Body of pancreas (tissue), 4 donors: ENCODE data around the gene SCGB1C2. TPM values are rescaled to one million over a fixed set of nuclear protein-coding genes. Genes with fewer than 3 reads are reported as not detected.
"Not testable (repeated sequence)": the region's sequence is repeated elsewhere in the genome, so short reads cannot be mapped to it uniquely, and the experiment has no call there.

Source experiments
- ATAC-seq: fragments of 150-250 bp; one replicate; pipeline ENCODE4 v1.9.1; 2016
- DNase-seq, 4 donors: peaks; one replicate each; pipeline ENCODE4 v3.0.0-alpha.2; 2019
- H3K27ac ChIP-seq, 4 donors: fragments of 200-600 bp; sonication (generic); 1 replicate in 3 of 4; 2 replicates in 1 of 4; pipeline versions ENCODE4 v1.5.1 to v1.6.1; 2016 to 2019; ENCODE audit warnings: mild to moderate bottlenecking in 1 of 4, mixed read lengths in 1 of 4, moderate library complexity in 1 of 4
- H3K27me3 ChIP-seq, 2 donors: fragments of 200-600 bp; sonication (generic); one replicate each; pipeline ENCODE4 v1.6.0; 2016; ENCODE audit warnings: mild to moderate bottlenecking in 1 of 2
- H3K36me3 ChIP-seq, 2 donors: fragments of 200-600 bp; sonication (generic); replicated peaks in 1 of 2; 2 replicates each; pipeline ENCODE4 v1.5.1; 2016; ENCODE audit warnings: low read depth in 2 of 2; ENCODE audit not compliant: insufficient read depth in 1 of 2
- H3K4me1 ChIP-seq: fragments of 200-600 bp; sonication (generic); one replicate; pipeline ENCODE4 v1.6.0; 2016
- H3K4me3 ChIP-seq, 2 donors: fragments of 200-600 bp; sonication (generic); 1 replicate in 1 of 2; 2 replicates in 1 of 2; pipeline ENCODE4 v1.5.1; 2016 to 2019
- H3K9me3 ChIP-seq, 3 donors: fragments of 200-600 bp; sonication (generic); 1 replicate in 2 of 3; 2 replicates in 1 of 3; pipeline ENCODE4 v1.5.1; 2016
- WGBS, 2 donors: methylation state at CpG; one replicate each; pipeline ENCODE4 v1.1.5; 2017; 5-methylcytosine and 5-hydroxymethylcytosine counted together
- intact Hi-C: fragments of 100-400 bp; cut with DNase I; formaldehyde crosslinking; loops from one replicate; pipeline ENCODE4 v1.15.1; 2023
- total RNA-seq, 2 donors: library from RNA; depleted of rRNA; stranded (reverse); fragments of >200 nt; gene quantifications; one replicate each; pipeline ENCODE4 v1.1.0, GENCODE V29; 2016
- TF ChIP-seq, protein P1 (sequence below), 7 experiments: fragments of 450-650 bp in 4 of 7; fragments of 200-600 bp in 3 of 7; sonication (generic) in 3 of 7; IDR thresholded peaks; one replicate each; pipeline ENCODE4 v1.5.1; 2016 to 2019; ENCODE audit warnings: antibody characterized with exemption in 7 of 7

SCGB1C2 gene
- not detected for total RNA-seq

DNA sequence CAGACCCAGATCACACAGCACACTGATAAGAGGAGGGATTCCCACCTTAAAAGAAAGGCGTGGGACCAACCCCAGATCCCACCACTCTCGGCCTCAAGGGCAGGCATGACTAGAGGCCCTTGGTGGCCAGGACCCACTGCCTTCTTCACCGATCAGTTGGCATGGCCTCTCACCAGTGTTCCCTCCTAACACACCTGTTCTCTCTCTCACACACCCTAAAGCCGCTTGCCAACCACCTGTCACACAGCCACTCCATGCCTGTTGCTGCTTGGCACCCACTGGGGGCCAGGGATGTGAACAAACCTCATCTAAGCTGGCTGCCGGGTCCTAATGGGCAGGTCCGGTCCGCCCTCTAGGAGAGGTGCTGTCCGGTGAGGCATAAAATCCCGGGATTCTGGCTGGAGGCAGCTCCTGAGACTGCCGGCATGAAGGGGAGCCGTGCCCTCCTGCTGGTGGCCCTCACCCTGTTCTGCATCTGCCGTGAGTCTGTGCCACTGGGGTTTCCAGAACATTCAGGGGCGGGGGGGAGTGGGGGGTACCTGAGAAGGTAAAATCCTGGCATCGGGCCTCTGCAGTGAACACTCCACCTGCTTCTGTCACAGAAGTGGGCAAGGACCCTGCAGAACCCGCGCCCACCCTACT is at the start of gene SCGB1C2:
SCGB1C2 (plus strand) TSS at position 404 of the 642 bp plus-strand sequence; CDS start at position 426, 22 bp downstream.
- H3K4me1 ChIP-seq, H3K36me3 ChIP-seq, intact Hi-C loops, H3K27me3 ChIP-seq, H3K9me3 ChIP-seq, H3K27ac ChIP-seq, H3K4me3 ChIP-seq: not testable (repeated sequence)
- no CpG with 5 or more reads among the region's 16 CpGs for WGBS, 2 donors
- ATAC-seq (peak; percentile 78), DNase-seq (peak in 1 of 4 donors; percentile 23)

GRCh38 chr17:113111-113510 is 24.3 kb upstream of the SCGB1C2 start:
- H3K27me3 ChIP-seq, H3K4me1 ChIP-seq, DNase-seq, ATAC-seq, H3K9me3 ChIP-seq, H3K27ac ChIP-seq, H3K4me3 ChIP-seq, H3K36me3 ChIP-seq, intact Hi-C loops: not testable (repeated sequence)
- whole genome bisulfite sequencing, 2 donors, result no CpG with 5 or more reads among the region's 5 CpGs

DNA sequence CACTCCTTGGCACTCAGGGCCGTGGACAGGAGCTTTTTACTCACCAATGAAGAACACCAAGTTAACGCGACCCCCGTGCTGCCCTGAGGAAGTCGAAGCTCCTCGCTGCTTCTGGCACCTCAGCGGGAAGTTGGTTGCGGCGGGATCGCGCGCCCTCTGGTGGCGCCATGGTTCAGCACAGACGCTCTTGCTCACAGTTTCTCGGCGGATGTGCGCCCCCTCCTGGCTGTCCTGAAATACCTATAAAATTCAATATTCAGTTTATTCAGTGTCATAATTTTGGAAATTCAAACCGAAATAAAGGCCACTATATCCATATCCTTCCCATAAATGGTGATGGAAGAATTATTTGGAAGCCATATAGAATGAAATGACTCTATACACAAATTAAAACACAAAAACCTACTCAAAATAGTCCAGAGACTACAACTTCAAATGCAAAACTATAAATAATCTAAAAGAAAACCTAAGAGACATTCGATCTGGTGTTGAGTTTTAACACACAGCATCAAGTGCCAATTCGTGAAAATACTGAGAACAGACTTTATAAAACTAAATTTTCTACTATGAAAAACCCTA is 18.9 kb upstream of the SCGB1C2 start:
- not testable (repeated sequence) for ATAC-seq, DNase-seq
- 0 to 2% methylated on average over 3 of the region's 20 CpGs for WGBS, 2 donors

GRCh38 chr17:133932-134331 is 3.4 kb upstream of the SCGB1C2 start:
- intact Hi-C loops, H3K27ac ChIP-seq, H3K4me1 ChIP-seq, H3K9me3 ChIP-seq, H3K4me3 ChIP-seq, H3K36me3 ChIP-seq, DNase-seq, H3K27me3 ChIP-seq, ATAC-seq: not testable (repeated sequence)
- 98% methylated on average over 9 of the region's 40 CpGs; no CpG with 5 or more reads in 1 of the 2 donors for WGBS, 2 donors

More for the DNA sequence above, 18.9 kb upstream of the SCGB1C2 start:
- H3K36me3 ChIP-seq, H3K27ac ChIP-seq, H3K4me1 ChIP-seq, H3K9me3 ChIP-seq, intact Hi-C loops, H3K4me3 ChIP-seq, H3K27me3 ChIP-seq: not testable (repeated sequence)
- TF ChIP-seq, protein P1, sequence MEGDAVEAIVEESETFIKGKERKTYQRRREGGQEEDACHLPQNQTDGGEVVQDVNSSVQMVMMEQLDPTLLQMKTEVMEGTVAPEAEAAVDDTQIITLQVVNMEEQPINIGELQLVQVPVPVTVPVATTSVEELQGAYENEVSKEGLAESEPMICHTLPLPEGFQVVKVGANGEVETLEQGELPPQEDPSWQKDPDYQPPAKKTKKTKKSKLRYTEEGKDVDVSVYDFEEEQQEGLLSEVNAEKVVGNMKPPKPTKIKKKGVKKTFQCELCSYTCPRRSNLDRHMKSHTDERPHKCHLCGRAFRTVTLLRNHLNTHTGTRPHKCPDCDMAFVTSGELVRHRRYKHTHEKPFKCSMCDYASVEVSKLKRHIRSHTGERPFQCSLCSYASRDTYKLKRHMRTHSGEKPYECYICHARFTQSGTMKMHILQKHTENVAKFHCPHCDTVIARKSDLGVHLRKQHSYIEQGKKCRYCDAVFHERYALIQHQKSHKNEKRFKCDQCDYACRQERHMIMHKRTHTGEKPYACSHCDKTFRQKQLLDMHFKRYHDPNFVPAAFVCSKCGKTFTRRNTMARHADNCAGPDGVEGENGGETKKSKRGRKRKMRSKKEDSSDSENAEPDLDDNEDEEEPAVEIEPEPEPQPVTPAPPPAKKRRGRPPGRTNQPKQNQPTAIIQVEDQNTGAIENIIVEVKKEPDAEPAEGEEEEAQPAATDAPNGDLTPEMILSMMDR (IDR thresholded peaks at IDR 0.05), result peak in 2 of 7 experiments; percentile 22 to 23

DNA sequence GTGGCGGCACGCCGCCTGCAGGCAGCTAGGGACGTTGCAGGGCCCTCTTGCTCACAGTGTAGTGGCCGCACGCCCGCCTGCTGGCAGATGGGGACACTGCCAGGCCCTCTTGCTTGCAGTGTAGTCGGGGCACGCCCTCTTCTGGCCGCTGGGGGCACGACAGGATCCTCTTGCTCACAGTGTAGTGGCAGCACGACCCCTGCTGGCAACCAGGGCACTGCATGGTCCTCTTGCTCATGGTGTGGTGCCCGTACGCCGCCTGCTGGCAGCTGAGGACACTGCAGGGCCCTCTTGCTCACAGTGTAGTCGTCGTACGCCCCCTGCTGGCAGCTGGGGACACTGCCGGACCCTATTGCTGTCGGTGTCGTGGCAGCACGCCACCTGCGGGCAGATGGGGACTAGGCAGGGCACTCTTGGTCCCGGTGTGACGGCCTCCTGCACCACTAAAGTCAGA is 3.0 kb upstream of the SCGB1C2 start:
- DNase-seq, H3K4me1 ChIP-seq, H3K9me3 ChIP-seq, H3K27ac ChIP-seq, H3K4me3 ChIP-seq, intact Hi-C loops, H3K36me3 ChIP-seq, H3K27me3 ChIP-seq: not testable (repeated sequence)
- peak; percentile 45 for ATAC-seq
- WGBS, 2 donors, result 69% methylated on average over 2 of the region's 25 CpGs
- TF ChIP-seq, protein P1 (IDR thresholded peaks at IDR 0.05), result peak in 1 of 7 experiments; percentile 8

- H3K36me3 ChIP-seq, intact Hi-C loops, DNase-seq, ATAC-seq, H3K27me3 ChIP-seq, H3K9me3 ChIP-seq, H3K4me3 ChIP-seq, H3K4me1 ChIP-seq, H3K27ac ChIP-seq: not testable (repeated sequence)
- 33 to 68% methylated on average over 3 to 6 of the region's 6 CpGs for WGBS, 2 donors
Observed at GRCh38 chr17:135022-135421, 2.3 kb upstream of the SCGB1C2 start.

- ATAC-seq, DNase-seq, intact Hi-C loops, H3K27me3 ChIP-seq, H3K4me3 ChIP-seq, H3K4me1 ChIP-seq, H3K36me3 ChIP-seq, H3K9me3 ChIP-seq, H3K27ac ChIP-seq: not testable (repeated sequence)
- no CpG with 5 or more reads among the region's 1 CpG for WGBS, 2 donors
Observed at GRCh38 chr17:135895-136294, 1.5 kb upstream of the SCGB1C2 start.
